ENCODE data around the gene SLF2.
"Not testable (repeated sequence)": the region's sequence is repeated elsewhere in the genome, so short reads cannot be mapped to it uniquely, and the experiment has no call there.

The SLF2 gene

DNA sequence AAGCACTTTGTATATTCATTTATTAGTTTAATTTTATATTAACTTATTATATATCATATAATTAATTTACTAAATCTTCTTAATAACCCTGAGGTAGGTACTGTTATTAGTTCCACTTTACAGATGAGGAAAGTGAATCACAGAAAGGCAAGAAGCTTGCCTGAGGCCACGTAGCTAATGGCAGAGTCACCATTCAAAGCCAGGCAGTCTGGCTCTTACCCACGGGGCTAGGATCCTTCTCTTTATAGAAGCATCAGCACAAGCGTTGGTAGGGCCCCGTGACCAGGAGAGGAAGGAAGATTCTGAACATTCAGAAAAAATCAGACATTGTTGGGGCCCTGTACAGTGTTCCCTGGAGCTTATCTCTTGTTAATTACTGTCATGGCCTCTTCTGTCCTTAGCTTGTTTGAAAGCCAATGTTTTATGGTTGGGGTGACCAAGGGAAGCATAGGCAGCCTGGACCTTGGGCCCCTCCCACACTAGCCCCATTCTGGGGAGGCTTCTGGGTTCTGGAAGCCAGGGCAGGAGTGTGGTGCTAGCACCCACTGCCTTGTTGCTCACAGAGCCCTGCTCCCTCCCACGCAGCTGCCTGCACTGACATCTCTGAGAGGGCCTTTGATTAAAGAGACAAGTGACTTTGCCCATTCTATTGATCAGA, 31.1 kb upstream of the SLF2 start:
- peak; percentile 29 for DNase-seq

DNA sequence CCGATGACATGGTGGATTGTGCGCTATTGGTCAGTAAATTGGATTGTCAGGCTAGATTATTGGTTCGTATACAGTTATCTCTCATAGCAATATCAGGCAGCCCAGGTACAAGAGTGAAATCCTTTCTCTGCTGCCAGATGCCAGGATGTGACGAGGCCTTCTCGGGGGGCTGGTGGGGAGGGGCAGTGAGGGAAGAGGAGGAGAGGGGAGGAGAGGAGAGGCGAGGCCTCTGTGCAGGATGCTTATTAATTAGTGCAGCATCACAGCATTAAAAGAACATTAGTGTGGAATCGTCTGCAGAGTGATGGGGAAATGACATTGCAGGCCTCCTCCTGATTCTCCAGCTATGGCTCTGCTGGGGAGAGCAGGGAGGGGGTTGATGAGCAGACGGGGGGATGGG, 30.5 kb upstream of the SLF2 start:
- DNase-seq = peak; percentile 74

DNA sequence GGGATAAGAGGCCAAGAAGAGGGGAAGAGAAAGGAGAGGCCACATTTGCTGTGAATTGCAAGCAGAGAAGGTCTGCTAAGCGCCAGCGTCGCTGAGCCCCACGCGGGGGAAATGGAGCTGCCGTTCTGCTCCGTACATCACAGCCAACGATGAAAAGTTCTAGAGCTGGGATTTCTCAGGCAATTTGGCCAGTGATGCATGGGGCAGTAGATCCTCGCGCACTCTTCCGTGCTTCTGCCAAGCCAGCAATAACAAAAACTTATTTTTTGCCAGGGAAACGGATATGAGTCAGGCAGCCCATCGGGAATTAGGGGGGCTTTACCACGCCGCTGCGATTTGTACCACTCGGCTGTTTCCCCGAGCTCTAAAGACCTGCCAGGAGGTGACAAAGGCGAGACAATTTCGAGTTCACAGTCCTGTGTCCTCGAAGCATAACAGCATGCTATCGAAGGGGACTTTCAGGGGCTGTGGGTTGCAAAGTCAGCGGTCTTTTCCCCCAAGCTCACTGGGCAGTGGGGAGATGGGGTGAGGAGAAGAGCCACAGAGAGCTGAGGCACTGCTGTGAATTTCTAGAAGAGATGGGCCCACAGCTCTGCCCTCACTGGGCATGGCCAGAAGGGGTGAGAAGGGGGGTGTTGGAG, 30.0 kb upstream of the SLF2 start:
- DNase-seq = peak; percentile 67

GRCh38 chr10:100883312-100883821, 29.4 kb upstream of the SLF2 start:
- DNase-seq = peak; percentile 28

GRCh38 chr10:100885611-100886010, 27.2 kb upstream of the SLF2 start:
- DNase-seq = not testable (repeated sequence)

GRCh38 chr10:100886091-100886490, 26.7 kb upstream of the SLF2 start:
- no peak for DNase-seq

- DNase-seq = no peak
These were observed 26.2 kb upstream of the SLF2 start for GRCh38 chr10:100886521-100886920.

GRCh38 chr10:100886963-100887362, 25.8 kb upstream of the SLF2 start:
- DNase-seq = peak; percentile 65

DNA sequence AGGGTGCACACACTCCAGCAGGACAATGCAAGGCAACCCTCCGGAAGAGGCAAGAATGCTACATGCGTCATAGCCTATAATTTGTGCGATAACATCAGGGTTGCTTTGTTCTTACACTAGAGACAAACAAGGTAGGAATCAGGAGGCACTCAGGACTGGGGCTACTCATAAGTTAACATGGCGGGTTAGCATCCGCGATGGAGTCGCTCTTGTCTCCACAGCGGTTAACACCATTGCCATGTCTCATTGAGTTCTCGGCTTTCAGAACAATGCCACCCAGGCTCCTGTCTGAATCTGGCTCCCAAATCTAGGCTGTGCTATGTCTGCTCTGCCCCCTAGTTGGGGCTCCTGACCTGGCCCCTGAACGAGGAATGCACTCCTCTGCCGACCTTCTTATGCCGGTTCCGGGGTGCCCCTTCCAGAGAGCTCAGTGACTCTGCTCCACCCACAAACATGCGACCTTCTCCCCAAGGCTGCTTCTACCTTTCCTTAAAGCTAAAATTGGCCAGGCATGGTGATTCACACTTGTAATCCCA, 24.9 kb upstream of the SLF2 start:
- no peak for DNase-seq

DNA sequence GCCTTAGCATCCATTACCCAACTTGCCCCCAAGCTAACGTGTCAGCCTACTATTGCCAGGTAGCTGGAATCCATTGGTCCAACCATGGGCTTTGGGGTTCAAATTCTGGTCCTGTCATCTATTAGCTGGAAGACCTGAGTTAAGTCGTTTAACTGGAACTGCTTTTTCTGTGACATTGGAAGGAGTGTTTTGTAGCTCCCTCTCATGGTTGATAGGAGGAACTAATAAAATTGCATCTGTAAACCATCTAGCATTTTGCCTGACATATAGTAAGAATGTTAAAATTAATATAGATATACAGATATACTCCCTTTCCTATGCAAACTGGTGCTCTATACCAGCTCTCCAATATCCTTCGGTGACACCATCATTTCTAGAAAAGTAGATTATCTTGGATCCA, 23.8 kb upstream of the SLF2 start:
- no peak for DNase-seq

DNA sequence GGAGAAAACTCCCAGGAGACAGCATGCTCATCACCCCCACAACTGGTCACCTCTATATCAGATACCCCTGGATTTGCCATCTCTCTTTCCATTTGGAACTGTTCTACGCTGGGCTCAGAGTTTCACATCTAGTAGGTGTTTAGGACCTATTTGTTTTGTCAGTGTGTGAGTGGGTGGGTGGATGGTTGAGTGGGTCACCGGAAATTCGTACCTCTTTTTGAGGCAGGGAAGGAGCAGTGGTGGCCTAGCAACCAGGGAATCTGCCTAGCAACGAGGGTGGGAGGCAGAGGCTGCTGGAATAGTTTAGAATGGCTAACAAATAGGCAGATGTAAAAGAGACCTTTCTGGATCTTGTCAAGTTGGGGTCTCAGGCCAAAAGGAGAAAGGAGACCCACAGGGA, 23.2 kb upstream of the SLF2 start:
- no peak for DNase-seq

GRCh38 chr10:100890141-100890672, 22.6 kb upstream of the SLF2 start:
- DNase-seq = no peak

- peak; percentile 55 for DNase-seq
These were observed 22.0 kb upstream of the SLF2 start for GRCh38 chr10:100890673-100891317.

GRCh38 chr10:100894033-100894432, 18.7 kb upstream of the SLF2 start:
- no peak for DNase-seq

DNA sequence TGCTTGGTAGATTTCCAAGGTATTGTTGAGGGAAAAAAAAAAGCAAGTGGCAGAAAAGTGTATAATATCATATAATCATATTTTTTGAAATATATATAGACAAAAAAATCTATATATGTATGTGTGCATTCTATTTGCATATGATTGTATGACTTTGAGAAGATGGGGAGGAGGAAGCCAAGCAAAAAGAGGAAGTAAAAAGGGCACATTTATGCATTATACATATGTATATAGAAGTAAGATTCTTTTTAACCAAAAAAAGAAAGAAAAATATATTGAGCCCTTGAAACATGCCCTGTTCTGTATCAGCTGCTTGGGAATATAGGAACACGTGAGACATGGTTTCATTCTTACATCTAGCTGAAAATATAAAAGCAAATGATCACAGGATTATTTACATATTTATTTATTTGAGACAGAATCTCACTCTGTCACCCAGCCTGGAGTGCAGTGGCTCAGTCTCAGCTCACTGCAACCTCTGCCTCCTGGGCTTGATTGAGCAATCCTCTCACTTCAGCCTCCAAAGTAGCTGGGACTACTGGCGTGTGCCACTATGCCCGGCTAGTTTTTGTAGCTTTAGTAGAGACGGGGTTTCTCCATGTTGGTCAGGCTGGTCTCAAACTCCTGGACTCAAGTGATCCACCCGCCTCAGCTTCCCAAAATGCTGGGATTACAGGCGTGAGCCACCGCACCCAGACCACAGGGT, 18.0 kb upstream of the SLF2 start:
- no peak for DNase-seq

DNA sequence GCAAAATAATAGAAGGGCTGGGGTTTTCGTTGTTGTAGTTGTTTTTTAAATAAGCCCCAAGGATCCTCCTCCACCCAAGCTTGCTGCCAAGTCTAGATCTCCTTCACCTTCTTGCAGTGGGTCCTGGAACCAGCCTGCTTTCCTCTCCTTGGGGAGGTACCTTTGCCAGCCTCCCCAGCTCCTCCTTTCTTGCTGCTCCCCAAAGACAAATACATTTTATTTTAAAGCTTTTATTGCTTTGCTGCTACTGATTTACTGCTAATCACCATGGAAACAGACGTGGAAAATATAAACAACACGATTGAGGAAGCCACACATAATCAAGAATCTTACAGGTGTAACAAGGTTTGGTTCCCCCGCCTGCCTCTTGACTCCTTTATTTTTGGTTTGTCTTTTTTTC, 17.4 kb upstream of the SLF2 start:
- no peak for DNase-seq

DNA sequence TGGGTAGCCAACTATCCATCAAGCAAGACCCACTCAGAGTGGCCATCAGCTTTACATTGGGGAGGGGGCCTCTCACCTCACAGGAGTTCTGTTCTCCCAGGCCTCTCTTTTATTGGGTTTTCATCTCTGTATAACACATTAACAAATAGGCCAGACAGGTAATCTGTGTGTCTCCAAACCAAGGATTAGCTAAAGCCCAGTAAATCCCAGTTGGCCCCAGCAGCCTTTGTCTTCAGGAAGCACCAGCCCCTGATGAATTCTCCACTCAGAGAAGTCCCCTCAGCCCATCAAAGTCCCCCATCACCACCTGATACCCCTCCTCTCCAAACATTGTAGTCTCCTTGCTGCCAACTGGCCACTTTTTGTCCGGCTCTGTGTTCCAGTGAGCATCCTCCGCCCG, 16.9 kb upstream of the SLF2 start:
- DNase-seq = no peak

DNA sequence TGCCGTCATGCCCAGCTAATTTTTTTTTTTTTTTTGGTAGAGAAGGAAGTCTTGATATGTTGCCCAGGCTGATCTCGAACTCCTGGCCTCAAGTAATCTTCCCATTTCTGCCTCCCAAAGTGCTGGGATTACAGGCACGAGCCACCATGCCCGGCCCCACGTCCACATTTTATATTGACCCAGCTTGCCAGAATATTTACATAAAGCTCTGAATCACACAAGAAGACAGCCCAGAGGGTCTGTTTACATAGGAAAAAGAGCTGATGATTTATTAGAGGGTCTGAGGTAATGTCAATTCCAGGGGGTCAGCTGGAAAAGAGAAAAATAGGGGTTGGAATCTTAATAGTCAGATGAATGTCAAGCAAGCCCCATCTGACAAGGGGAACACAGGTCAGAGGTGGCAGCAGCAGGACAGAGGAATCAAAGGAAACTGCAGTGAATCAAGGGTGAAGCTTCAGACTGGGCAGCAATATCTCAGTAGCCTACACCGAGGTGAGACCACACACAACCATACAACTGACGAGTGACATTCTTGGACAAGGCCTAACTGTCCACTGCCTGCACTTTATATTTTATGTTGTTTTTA, 15.8 kb upstream of the SLF2 start:
- DNase-seq = no peak

- DNase-seq = no peak
These were observed 14.8 kb upstream of the SLF2 start for GRCh38 chr10:100897976-100898375.

DNA sequence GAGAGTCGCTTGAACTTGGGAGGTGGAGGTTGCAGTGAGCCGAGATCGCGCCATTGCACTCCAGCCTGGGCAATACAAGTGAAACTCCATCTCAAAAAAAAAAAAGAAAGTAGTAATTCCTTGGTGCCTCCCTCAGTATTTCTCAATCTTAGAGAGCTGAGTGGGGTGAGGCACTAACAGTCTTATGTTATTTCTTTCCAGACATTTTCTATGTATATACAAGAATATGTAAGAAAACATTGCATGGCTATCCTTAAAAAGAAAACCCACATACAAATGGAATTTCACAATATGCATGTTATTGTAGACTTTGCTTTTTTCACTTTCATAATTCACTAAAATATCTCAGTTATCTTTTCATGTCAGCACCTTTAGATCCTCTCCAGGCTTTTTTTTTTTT, 13.6 kb upstream of the SLF2 start:
- DNase-seq = no peak

GRCh38 chr10:100901051-100901450, 11.7 kb upstream of the SLF2 start:
- peak; percentile 44 for DNase-seq

DNA sequence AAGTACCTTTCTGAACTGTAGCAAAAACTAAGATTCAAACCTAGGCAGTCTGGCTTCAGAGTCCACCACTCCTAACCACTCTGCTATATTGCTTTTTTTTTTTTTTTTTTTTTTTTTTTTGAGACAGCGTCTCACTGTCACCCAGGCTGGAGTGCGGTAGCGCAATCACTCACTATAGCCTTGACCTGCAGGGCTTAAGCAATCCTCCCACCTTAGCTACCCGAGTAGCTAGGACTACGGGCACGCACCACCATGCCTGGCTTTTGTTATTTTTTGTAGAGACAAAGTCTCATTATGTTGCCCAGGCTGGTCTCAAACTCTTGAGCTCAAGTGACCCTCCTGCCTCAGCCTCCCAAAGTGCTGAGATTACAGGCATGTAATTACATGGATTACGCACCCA, 10.1 kb upstream of the SLF2 start:
- DNase-seq = no peak

GRCh38 chr10:100904917-100905316, 7.8 kb upstream of the SLF2 start:
- DNase-seq = no peak

All from eye (tissue), 1 donor.